EL (cell line): Measurements from ENCODE around the gene TBC1D10A.
A peak's percentile ranks its signal among the peaks of the same experiment; 100 is the strongest.

ENCODE experiments used
- DNase-seq: peaks from one replicate; pipeline ENCODE4 v3.0.0-alpha.2; 2016

Gene TBC1D10A

DNA sequence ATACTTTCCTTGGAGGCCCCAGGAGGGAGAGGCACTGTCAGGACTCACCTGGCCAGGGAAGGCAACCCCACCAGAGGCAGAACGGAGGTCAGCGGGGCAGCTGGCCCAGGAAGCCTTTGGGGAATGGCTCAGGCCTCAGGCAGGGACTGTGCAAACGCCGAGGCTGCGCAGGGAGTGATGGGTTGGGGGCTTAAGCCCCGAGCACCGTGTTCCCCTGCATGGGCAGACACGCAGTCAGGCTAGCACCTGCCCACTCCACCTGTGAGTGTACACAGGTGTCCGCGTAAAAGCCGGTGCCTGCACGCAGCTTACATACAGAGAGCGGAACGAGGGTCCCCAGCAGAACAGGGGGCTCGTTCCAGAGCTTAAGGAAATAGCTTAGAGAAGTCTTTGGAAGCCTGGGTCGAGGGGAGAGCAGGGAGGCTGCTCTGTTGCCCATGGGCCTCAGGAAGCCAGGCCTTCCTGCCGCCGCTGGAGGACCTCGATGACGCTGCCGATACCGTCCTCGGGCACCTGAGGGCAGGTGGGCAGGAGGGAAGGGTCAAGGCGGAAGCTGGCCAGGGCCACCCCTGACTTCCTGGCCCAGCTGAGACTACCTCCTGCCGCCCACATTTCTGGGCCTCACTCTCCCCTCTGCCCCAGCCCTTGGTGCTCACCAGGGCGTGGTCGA lies 41.4 kb downstream of the TBC1D10A start:
- DNase-seq: no peak

- DNase-seq: no peak
Measured at GRCh38 chr22:30284666-30285065, 42.1 kb downstream of the TBC1D10A start.

DNA sequence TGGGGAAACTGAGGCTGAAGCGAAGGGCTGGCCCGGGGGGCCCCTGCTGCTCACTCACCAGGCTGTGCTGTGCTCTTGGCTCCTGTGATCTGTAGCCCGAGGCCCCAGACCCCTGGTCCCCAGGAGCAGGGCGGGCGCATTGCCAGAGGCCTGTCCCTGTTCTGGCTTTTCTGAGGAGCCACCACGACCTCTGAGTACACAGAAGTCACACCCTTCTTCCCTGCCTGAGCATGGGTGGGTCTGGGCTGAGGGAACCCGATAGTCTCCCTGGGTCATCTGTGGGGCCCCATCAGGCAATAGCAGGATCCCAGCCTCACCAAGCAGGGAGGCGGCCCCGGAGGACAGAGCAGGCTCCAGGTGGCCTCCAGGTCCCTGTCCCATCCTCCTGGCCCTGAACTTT lies 42.6 kb downstream of the TBC1D10A start:
- no peak for DNase-seq

DNA sequence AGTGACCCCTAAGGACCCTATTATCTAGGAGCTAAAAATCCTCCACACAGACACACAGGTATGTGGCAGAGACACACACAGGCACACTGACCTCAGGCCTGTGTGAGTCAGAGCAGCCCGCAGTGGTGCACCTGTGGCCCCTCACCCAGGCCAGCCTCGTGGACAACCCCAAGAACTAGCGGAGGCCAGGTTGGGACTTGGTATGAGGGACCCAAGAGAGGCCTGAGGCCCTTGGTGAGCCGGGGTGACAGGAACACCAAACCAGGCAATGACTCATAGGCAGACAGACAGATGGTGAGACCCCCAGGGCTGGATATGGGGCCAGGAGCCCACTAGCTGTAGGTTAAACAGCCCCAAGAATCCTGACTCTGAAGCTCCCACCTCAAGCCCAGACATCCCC lies 43.4 kb downstream of the TBC1D10A start:
- no peak for DNase-seq

DNA sequence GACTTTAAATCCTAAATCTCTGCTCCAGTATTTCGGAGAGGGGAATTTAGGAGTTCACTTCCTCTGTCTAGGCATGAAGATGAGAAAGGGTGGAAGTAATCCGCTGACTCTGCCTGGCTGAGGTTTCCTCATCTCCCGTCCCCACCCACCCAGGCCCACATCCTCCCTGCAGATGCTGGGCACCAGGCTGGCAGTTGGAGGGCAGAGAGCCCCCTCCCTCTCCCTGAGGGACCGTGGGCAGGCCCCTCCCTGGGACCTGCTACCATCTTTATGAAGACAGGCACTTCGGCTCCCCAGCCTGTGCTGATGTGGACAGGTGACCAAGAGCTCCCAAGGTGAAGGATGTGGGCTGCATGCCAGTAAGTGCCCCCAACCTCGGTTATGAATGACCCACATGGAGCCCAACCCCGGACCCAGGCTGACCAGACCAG lies 44.1 kb downstream of the TBC1D10A start:
- DNase-seq: no peak

- DNase-seq: no peak
Measured at GRCh38 chr22:30280505-30280904, 46.2 kb downstream of the TBC1D10A start.

DNA sequence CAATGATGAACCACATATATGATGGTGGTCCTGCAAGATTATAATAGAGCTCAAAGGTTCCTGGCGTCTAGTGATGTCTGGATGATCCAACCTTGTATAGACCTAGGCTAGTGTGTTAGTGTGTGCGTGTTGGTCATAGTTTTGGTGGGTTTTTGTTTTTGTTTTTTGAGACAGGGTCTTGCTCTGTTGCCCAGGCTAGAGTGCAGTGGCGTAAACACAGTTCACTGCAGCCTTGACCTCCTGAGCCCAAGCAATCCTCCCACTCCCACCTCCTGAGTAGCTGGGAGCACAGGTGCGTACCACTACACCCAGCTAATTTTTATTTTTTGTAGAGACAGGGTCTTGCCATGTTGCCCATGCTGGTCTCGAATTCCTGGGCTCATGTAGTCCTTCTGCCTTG lies 46.8 kb downstream of the TBC1D10A start:
- DNase-seq: no peak

DNA sequence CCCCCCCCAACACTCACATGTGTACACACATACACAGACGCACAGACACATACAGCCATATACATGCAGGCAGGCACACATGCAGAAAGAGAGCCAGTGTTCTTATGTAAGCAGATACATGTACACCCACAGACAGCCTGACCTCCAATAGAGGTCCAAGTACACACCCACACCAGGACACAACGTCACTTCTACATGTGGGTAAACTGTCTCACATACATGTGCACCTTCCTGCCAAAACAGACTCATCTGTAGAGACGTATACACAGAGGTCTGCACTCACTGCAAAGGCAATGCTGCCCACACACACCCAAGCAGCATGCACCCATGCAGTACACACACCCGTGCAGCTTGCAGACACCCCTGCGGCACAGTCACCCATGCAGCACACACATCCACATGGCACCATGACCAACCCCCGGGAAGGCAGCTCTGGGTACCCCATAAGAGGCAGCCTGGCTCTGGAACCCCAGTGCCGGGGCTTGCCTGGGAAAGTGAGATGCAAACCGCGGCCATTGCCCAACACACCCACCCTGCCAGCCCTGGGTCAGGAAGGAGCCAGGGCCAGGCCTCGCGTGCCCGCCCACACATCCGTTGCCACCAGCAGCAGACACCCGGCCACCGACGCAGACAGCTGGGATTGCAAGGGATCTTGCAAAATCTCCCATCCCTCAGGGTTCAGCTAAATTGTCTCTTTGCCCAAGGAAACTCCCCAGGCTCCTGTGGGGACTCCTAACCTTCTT lies 47.5 kb downstream of the TBC1D10A start:
- DNase-seq: no peak

DNA sequence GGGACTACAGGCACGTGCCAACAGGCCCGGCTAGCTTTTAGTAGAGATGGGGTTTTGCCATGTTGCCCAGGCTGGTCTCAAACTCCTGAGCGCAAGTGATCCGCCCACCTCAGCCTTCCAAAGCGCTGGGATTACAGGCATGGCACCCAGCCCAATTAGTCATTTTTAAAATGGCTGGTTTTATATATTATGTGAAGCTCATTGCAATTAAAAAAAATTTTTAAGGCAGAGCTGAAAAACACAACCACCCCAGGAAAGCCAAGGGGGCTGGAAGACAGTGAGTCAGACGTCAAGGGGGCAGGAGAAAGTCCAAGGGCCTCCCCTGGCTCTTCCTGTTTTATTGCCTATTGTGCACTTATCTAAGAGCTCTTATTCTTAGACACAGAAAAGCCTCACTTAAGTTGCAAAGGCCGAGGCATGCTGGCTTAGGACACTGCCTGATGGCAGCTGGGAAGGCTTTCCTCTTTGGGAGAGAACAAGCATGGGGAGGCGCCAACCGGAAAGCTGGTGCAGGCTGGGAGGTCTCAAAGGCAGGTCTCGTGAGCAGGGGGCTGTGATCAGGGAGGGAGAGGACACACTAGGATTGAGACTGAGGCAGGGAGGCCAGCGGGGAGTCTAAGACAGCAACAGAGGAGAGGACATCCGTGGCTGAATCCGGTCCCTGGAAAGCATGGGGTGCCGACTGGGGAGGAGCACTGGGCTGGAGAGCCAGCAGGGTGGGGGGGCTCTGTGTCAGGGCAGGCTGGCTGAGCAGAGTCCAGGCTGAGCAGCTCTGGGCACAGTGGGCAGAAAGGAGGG lies 49.0 kb downstream of the TBC1D10A start:
- peak; percentile 85 for DNase-seq

DNA sequence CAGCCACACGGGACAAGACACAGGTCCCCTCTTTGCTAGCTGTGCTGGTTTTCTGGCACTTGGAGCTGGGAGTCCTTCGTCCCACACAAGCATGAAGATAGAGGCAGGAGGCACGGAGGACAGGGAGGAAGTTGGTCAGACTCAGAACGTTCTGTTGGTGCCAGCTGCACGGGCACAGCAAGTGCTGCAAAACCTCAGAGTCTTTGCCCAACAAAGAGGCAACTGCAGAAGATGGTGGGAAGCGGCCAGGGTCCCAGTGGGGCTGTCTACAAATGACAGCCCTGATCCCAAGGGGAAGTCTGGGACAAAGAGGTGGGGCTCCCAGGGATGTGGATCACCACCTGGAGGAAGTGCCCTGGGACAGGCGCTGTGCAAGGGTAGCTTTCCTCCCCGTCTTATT lies 50.7 kb downstream of the TBC1D10A start:
- no peak for DNase-seq

DNA sequence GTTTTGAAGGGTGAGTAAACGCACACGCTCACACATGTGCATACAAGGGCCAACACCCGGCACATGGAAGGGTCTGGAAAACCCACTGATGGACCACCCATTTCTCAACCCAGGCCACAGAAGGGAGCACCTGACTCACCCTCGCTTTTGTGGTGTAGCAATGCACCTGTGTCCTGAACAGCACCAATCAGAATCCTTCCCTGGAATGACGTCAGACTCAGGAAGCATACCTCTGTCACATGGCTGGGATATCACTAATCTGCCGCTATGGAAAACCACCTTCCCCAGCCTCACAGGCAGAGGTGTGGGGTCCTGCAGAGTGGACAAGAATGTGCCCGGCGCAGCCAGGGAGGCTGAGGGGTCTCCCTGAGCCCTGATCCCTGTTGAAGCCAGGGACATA lies 51.1 kb downstream of the TBC1D10A start:
- DNase-seq: no peak

DNA sequence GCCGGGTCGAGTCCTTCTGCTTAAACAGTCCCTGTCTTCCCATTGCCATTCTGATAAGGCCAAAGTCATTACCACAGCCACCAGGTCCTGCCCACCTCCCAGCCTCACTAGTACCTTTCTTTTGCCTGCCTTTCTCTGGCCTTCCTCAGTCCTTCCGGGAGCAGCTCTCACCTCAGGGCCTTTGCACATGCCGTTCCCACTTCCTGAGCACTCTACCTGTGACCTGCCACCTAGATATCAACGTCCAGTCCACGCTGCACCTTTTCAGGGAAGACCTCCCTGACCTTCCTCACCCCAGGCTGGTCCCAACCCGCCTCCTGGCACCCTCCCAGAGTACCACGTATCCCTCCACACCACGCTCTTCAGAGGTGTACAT lies 52.3 kb downstream of the TBC1D10A start:
- no peak for DNase-seq

- DNase-seq: no peak
Measured at GRCh38 chr22:30273711-30274436, 52.9 kb downstream of the TBC1D10A start.

GRCh38 chr22:30272781-30273601 lies 53.8 kb downstream of the TBC1D10A start:
- DNase-seq: no peak

- peak; percentile 44 for DNase-seq
Measured at GRCh38 chr22:30270832-30271231, 55.9 kb downstream of the TBC1D10A start.

- no peak for DNase-seq
Measured at GRCh38 chr22:30268331-30268730, 58.4 kb downstream of the TBC1D10A start.

GRCh38 chr22:30267382-30268302 lies 59.1 kb downstream of the TBC1D10A start:
- DNase-seq: no peak

DNA sequence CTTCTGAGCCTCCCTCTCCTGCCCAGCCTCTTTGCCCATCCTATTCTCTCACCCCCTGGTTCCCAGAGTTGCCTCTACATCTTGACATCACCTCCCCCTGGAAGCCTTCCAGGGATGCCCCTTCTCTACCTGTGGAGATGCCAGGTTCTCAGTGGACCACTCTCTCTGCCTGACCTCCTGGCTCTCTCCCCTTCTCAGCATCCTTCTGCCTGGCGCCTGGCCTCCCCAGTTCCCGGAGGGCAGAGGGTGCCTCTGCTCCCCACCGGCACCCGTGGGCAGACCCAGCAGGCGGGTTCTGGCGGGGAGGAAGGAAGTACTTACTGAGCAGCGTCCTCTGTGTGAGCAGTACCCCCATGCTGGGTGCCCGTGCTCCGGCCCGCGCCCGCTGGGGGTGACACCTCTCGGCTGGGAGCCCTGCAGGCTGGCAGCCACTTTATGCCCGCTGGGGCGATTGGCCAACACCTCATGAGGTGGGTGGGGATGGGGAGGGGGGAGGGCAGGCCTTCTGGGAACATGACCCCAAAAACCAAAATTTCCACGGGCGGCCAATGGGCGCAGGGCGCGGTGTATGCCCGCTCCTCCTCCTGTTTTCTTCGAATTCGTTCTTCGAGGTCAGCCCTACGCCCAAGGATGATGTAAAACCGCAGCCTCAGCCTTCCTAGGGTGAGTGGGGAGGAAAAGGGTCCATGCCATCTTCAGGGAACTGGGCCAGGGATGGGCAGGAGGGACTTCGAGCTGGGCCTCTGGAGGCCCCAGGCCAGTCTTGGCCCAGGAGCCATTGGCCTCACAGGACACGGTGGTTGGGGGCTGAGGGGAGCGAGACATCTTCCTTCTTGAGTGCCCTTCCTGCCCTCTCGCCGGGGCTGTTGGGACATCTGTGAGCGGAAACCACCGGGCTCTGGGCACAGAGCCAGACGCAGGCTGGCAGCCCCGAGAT lies 60.0 kb downstream of the TBC1D10A start, which contains the start of gene OSM:
Gene OSM, minus strand, starts transcription at position 407 of the 937 bp plus-strand sequence. Its CDS starts 52 bp downstream, at position 355.
- no peak for DNase-seq

DNA sequence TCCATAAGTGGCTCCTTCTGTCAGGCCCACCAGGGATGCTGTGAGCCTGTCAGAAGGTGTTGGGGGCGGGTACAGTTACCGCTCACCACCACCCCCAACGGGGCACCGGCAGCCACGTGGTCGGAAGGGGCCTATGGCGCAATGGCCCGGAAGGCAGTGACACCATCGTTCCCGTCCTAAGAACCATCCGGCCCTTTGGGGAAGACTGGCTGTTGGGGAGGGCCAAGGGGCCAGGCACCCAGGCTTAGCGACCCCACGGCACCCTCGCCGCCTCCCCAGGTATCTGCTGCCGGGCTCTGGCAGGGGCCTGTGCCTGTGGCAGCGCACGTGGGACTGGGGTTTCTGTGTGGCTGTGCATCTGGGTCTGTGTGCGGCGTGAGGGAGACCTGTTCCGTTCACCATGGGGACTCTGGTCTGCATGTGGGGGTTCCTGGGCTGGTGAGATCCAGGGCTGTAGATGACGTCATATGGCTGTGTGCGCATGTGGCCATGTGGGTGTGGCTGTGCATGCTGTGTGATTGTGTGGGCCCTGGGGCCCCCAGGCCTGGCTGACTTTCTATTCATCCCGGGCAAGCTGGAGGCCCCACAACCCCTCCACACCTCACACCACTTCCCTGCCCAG lies 60.8 kb downstream of the TBC1D10A start:
- DNase-seq: no peak
